ENCODE data around the gene UMODL1. TPM values are rescaled to one million over a fixed set of nuclear protein-coding genes. Genes with fewer than 3 reads are reported as not detected.

Gene UMODL1
- total RNA-seq, 1 experiment from 2014 or later: 0.18 TPM

- intact Hi-C loops (cut with micrococcal nuclease; ENCODE audit: unreplicated experiment): no loop called here
Observed at GRCh38 chr21:42171091-42172053, 100.3 kb downstream of the UMODL1 start.

DNA sequence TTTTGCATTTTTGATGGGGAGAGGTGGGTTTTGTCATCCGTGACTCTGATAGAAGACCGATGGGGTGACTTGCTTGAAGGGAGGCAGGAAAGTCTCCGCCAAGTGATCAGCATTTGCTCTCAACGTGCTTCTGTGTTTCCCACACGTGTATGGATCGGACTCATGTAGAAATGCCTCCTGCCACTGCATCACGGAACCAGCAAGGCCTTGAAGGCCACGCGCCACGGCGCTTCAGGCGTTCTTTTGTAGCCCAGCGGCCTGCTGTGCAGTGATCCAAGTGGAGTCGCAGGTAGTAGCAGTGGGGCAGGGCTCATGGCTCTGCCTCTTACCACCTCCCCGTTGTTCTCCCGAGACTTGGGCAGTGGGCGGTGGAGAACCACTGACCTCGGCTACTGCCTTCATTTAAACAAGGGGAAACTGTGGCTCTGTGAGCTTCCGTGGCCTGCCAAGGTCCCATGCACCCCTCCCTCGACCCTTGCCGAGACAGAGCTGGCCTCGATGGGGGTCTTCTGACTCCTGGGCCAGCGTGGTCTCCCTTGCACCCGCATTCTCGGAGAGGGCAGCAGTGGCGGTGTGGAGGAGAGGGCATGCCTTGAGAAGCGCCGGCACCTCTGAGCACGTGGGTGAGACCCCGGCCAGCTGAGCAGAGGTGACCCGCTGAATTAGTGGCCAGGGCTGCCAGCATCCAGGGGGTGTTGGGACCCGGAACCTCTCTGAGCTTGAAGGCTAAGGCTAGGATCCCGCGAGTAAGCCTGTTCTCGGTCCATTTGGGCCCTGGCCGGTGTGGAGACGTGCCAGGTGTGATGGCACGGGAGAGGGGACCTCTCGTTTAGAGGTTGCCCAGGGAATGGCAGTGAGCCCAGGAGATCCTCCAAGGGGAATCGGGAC is 101.7 kb downstream of the UMODL1 start:
- ChIA-PET CTCF (no interaction called here), POLR2A (no interaction called here)
- ATAC-seq (no peak), DNase-seq (ENCODE audit: low read depth, low spot score) (no peak)
- TF ChIP-seq, protein P1, sequence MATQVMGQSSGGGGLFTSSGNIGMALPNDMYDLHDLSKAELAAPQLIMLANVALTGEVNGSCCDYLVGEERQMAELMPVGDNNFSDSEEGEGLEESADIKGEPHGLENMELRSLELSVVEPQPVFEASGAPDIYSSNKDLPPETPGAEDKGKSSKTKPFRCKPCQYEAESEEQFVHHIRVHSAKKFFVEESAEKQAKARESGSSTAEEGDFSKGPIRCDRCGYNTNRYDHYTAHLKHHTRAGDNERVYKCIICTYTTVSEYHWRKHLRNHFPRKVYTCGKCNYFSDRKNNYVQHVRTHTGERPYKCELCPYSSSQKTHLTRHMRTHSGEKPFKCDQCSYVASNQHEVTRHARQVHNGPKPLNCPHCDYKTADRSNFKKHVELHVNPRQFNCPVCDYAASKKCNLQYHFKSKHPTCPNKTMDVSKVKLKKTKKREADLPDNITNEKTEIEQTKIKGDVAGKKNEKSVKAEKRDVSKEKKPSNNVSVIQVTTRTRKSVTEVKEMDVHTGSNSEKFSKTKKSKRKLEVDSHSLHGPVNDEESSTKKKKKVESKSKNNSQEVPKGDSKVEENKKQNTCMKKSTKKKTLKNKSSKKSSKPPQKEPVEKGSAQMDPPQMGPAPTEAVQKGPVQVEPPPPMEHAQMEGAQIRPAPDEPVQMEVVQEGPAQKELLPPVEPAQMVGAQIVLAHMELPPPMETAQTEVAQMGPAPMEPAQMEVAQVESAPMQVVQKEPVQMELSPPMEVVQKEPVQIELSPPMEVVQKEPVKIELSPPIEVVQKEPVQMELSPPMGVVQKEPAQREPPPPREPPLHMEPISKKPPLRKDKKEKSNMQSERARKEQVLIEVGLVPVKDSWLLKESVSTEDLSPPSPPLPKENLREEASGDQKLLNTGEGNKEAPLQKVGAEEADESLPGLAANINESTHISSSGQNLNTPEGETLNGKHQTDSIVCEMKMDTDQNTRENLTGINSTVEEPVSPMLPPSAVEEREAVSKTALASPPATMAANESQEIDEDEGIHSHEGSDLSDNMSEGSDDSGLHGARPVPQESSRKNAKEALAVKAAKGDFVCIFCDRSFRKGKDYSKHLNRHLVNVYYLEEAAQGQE (IDR thresholded peaks at IDR 0.05; ENCODE audit: insufficient read depth in 1 of 2, low read depth in 2 of 2, low read length in 1 of 2): no peak
- intact Hi-C loops (cut with micrococcal nuclease; ENCODE audit: unreplicated experiment) (no loop called here), in situ Hi-C loops (cut with HindIII; ENCODE audit: low pct_unique_long_range_greater_than_20kb, low sequenced_read_pairs) (no loop called here)
- Histone ChIP-seq H3K9me3 (ENCODE audit: control insufficient read depth, insufficient read depth, low read depth, low read length) (no peaks in the 10 kb centered on the region), H3K36me3 (ENCODE audit: control insufficient read depth, insufficient read depth, low read length) (no peaks in the 10 kb centered on the region), H3K27me3 (ENCODE audit: control insufficient read depth, insufficient read depth, low read length) (peaks cover 2% of the 10 kb centered on the region; the same call in 1 of the 2 replicates), H3K4me3 (ENCODE audit: low read depth in 2 of 2, low read length in 2 of 2) (no peak overlapping the region), H3K27ac (ENCODE audit: low read length) (no peak overlapping the region), H3K4me1 (ENCODE audit: control insufficient read depth, insufficient read depth, low read length) (no peaks in the 10 kb centered on the region)
- no TSS peak for BruUV-seq (replicated peaks)

More at GRCh38 chr21:42171091-42172053, 100.3 kb downstream of the UMODL1 start:
- Histone ChIP-seq H3K4me1 (ENCODE audit: control insufficient read depth, insufficient read depth, low read length) (no peaks in the 10 kb centered on the region), H3K27me3 (ENCODE audit: control insufficient read depth, insufficient read depth, low read length) (no peaks in the 10 kb centered on the region), H3K9me3 (ENCODE audit: control insufficient read depth, insufficient read depth, low read depth, low read length) (no peaks in the 10 kb centered on the region), H3K36me3 (ENCODE audit: control insufficient read depth, insufficient read depth, low read length) (no peaks in the 10 kb centered on the region), H3K27ac (ENCODE audit: low read length) (no peak overlapping the region), H3K4me3 (ENCODE audit: low read depth in 2 of 2, low read length in 2 of 2) (no peak overlapping the region)
- in situ Hi-C loops (cut with HindIII; ENCODE audit: low pct_unique_long_range_greater_than_20kb, low sequenced_read_pairs): no loop called here
- ATAC-seq (no peak), DNase-seq (ENCODE audit: low read depth, low spot score) (no peak)
- TF ChIP-seq TCF7L2 (IDR thresholded peaks at IDR 0.05; ENCODE audit: low read depth, low read length): no peak
- TF ChIP-seq, protein P2, sequence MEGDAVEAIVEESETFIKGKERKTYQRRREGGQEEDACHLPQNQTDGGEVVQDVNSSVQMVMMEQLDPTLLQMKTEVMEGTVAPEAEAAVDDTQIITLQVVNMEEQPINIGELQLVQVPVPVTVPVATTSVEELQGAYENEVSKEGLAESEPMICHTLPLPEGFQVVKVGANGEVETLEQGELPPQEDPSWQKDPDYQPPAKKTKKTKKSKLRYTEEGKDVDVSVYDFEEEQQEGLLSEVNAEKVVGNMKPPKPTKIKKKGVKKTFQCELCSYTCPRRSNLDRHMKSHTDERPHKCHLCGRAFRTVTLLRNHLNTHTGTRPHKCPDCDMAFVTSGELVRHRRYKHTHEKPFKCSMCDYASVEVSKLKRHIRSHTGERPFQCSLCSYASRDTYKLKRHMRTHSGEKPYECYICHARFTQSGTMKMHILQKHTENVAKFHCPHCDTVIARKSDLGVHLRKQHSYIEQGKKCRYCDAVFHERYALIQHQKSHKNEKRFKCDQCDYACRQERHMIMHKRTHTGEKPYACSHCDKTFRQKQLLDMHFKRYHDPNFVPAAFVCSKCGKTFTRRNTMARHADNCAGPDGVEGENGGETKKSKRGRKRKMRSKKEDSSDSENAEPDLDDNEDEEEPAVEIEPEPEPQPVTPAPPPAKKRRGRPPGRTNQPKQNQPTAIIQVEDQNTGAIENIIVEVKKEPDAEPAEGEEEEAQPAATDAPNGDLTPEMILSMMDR (IDR thresholded peaks at IDR 0.05): no peak
- TF ChIP-seq, protein P1 (IDR thresholded peaks at IDR 0.05; ENCODE audit: insufficient read depth in 1 of 2, low read depth in 2 of 2, low read length in 1 of 2): no peak
- TF ChIP-seq SIN3A (IDR thresholded peaks at IDR 0.05; ENCODE audit: borderline replicate concordance, insufficient read depth, low read depth, low read length): no peak
- ChIA-PET CTCF (interaction anchor here (0.6 kb wide), 1 partner anchor 13 kb away, joined by 3 read pairs; no protein-coding TSS in a partner anchor), POLR2A (no interaction called here)
- BruUV-seq (replicated peaks): no TSS peak
